NCI-H2081 treated with DMSO at 0.1 percent for 48 hours (cell line): ENCODE measurements around the gene CCSAP.
"Not testable (repeated sequence)": the region's sequence is repeated elsewhere in the genome, so short reads cannot be mapped to it uniquely, and the experiment has no call there.

Experiments used
- DNase-seq: peaks from one replicate; lab custom pipeline; 2025; lab: John Stamatoyannopoulos, UW

The CCSAP gene

GRCh38 chr1:229364207-229365065 lies 21.6 kb upstream of the CCSAP start:
- DNase-seq: no peak

- no peak for DNase-seq
Measured at GRCh38 chr1:229363723-229364122, 20.9 kb upstream of the CCSAP start.

- DNase-seq: no peak
Measured at GRCh38 chr1:229360420-229360819, 17.6 kb upstream of the CCSAP start.

GRCh38 chr1:229355661-229356060 lies 12.8 kb upstream of the CCSAP start:
- DNase-seq: no peak

GRCh38 chr1:229354226-229354625 lies 11.4 kb upstream of the CCSAP start:
- no peak for DNase-seq

GRCh38 chr1:229352975-229353374 lies 10.1 kb upstream of the CCSAP start:
- no peak for DNase-seq

- no peak for DNase-seq
Measured at GRCh38 chr1:229349463-229350385, 6.9 kb upstream of the CCSAP start.

- DNase-seq: no peak
Measured at GRCh38 chr1:229347528-229347927, 4.7 kb upstream of the CCSAP start.

GRCh38 chr1:229344937-229345684 lies 2.3 kb upstream of the CCSAP start:
- no peak for DNase-seq

- no peak for DNase-seq
Measured at GRCh38 chr1:229344139-229344538, 1.3 kb upstream of the CCSAP start.

GRCh38 chr1:229341774-229342655 lies 832 bp downstream of the CCSAP start:
- DNase-seq: peak; percentile 59

GRCh38 chr1:229340496-229340895 lies 2.4 kb downstream of the CCSAP start:
- DNase-seq: no peak

GRCh38 chr1:229339520-229339919 lies 3.3 kb downstream of the CCSAP start:
- no peak for DNase-seq

GRCh38 chr1:229339086-229339485 lies 3.8 kb downstream of the CCSAP start:
- DNase-seq: no peak

GRCh38 chr1:229336345-229336744 lies 6.5 kb downstream of the CCSAP start:
- no peak for DNase-seq

GRCh38 chr1:229334716-229335115 lies 8.1 kb downstream of the CCSAP start:
- DNase-seq: no peak

GRCh38 chr1:229334269-229334668 lies 8.6 kb downstream of the CCSAP start:
- no peak for DNase-seq

GRCh38 chr1:229328598-229329362 lies 14.1 kb downstream of the CCSAP start:
- DNase-seq: no peak

- DNase-seq: not testable (repeated sequence)
Measured at GRCh38 chr1:229327765-229328164, 15.1 kb downstream of the CCSAP start.

- no peak for DNase-seq
Measured at GRCh38 chr1:229326601-229327000, 16.2 kb downstream of the CCSAP start.
